A204.1 (cell line): ENCODE measurements around the gene TLE7.
A peak's percentile ranks its signal among the peaks of the same experiment; 100 is the strongest.

Experiments
- FAIRE-seq: peaks from 2 replicates; lab custom pipeline; 2012; peaks lifted over from hg19 to GRCh38; lab: Jason Lieb, UNC

The TLE7 gene

DNA sequence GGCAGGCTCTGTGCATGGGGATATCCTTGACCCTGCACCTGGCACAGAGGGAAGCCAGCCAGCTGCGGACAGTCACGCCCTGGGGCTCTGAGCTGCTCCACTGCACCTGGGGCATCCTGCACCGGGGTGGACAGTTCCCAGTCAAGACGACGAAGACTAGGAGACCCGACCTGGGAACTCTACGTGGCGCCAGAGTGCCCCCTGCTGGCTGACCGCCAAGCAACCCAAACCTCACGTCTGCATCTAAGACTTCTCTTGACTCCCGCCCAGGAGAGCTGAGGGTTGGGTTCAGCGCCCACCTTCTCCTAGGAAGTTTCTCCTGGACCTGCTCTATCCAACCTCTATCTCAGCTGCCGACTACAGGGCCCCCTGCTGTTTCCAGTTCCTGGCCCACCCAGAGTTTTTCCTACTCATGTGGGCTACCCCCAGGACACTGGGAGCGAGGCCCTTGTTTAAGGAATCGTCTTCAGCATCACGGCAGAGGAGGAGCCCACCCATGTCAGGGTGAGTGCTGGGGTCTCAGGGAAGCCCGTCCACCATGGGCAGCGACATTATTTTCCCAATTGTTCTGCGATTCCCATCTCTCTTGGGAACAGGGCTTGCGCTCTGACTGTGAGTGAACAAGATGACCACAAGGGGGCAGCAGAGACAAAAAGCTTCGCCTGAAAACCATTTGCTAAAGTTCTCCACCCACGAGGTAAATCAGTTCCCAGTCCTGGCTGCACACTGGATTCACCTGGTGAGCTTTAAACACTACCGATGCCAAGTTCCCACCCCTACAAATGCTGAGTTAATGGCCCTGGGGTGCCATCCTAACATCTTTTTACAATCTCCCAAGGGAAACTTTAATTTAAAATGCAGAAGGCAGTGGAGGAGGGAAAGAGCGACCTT lies 29.3 kb downstream of the TLE7 start:
- peak; percentile 77 for FAIRE-seq

DNA sequence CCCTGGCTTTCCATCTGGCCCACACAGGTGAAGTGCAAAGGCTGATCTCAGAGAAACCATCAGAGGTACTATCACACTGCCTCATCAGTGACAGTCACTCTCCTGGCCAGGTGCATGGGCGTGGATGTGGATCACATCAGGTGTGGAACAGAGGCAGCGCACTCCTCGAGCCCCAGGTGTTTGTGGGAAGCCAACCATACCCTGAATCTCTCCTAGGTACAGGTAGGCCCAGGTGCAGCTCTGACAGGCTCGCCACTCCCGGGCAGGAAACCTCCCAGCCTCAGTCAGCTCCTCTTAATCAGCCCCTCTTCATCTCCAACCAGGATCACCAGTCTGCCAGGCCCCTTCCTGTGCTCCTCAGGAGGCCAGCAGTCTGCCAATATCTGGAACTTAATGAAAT lies 31.7 kb downstream of the TLE7 start:
- FAIRE-seq, result no peak

DNA sequence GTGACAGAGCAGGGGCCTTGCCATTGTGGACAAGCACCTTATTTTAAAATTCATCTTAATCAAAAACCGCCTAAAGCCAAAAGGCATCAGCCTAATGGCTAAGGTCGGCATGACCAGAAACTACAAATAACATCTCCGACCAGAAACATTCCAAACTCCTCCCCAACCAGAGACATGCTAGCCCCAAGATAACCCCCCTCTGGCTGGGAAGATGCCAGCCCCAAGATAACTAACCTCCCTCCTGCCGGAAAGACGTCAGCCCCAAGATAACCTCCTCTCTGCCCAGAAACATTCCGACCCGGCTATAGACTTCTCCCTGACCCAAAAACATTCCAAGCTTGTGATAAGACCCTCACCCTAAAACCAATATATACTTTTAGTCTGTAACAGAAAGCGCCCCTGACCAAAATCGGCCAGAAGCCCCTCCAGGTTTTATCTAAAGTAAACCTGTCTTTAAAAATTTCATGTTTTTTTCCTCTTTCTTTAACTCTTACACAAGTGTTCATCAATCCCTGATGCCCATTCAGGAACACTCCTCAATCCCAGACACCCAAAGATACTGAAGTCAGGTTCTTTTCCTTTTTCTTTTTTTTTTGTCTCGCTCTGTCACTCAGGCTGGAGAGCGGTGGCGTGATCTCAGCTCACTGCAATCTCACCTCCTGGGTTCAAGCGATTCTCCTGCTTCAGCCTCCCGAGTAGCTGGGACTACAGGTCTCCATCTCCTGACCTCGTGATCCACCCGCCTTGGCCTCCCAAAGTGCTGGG lies 32.7 kb downstream of the TLE7 start:
- FAIRE-seq, result no peak

DNA sequence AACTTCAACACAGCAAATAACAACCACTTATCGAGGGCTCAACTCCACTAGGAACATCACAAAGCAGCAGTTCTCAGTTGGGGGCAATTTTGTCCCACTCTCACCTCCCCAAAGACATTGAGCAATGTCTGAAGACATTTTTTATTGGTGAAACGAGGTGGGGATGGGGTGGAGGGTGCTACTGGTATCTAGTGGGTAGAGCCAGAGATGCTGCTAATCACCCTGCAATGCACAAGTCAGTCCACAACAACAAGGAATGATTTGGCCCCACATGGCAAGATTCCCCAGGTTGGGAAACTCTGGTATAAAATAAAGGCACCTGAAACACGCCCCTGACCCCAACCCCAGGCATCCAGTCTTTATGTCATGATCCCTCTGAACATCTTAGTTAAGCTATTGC lies 33.3 kb downstream of the TLE7 start:
- FAIRE-seq, result no peak

DNA sequence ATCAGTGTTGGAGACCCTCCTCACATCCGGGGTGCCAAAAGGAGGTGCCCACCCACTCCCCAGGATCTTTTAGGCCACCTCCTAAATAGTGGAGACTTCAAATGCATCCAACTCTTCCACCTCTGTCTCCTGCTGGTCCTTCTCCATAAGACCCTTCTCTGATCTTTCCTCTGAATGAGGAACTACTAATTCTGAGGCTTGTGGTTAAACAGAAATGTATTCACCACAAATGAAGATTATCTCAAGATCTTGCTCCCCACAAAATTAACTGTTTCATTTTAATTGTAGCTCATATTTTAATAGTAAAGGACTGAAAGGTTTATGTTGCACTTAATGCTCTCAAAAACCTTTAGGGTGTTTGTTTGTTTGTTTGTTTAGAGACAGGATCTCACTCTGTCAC lies 34.1 kb downstream of the TLE7 start:
- no peak for FAIRE-seq

DNA sequence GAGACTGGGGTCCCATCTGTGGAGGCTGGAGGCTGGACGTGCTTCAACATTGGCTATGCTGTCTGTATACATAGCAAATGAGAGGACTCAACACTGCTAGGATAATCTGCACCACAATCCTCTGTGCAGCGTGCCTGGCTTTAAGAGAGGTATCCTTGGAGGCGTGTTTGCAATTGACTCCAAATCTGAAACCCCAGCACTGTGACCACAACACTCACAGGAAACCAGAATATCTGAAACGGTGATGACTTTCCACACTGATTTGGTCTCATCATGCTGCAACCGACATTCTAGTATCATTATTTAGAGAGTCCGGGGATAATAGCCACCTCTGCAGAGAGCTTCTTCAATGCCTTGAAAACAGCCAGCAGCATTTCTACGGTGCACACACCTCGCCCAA lies 35.1 kb downstream of the TLE7 start:
- FAIRE-seq, result no peak

DNA sequence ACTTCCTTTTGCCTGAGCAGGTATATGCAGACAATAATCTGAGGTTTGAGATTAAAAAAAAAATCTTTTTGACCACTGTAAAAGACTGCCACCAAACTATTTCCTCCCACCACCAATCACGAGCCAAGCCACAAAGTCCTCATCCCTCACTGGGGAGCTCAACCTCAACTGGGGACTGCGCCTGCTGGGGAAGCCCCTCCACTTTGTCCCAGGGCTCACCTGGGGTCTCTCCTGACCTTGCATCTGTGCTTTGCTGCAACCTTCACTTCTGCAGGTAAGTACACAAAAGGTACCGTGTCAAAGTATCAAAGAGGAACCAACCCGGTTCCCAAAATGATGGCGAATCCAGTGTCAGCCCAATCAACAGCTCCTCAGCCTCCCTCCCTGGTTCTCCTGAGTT lies 35.5 kb downstream of the TLE7 start:
- FAIRE-seq, result no peak

DNA sequence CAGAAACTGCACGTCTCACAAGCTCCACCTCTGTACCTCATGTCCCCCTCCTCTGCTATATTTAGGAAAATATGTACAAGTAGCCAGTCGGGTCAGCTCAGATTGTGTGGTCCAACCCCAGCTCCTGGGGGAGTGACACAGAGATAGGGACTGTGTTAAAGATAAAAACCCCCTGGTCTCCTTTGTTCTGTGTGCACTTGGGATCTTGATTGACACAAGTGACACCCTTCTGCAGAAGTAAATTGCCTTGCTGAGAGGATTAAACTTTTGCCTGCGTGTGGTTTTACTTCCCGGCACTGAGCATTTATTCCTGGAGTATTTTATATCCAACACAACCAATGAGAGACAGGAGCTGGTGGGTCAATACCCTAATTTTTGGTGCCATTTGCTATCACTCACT lies 37.5 kb downstream of the TLE7 start:
- no peak for FAIRE-seq

DNA sequence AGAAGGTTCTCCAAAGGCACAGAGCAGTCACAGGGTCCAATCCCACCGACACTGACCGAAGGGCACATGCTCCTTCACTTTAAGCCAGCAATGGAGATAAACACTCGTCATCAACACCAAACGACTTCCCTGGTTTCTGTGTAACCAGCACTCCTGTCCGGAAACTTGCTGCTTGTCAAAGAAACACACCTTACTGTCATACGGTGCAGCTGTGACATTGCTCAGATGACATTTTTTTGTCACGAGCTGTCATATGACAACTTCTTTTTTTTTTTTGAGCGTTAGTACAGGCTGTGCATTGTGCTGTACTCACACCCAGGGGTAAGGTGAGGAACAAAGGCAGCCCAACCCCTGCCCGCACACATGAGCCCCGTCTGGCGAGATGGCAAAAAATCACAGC lies 39.2 kb downstream of the TLE7 start:
- no peak for FAIRE-seq

DNA sequence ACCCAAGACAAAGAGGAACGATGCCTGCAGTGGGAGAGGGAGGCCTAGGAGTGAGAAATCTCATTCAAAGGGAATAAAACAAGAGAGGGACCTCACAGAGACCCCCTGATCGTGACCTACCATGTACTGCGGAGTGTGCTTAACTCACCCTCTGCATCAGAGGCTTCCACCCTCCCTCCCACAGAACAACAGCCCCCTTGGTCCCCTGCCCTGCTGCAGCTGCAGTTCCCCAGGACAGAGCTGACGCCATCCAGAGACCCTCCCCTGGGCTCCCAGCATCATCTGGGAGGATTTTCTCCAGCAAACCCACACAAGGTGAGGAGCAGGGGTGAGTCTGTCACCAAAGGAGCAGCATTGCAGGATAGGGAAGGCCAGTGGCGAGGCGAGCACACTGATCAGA lies 39.8 kb downstream of the TLE7 start:
- no peak for FAIRE-seq

DNA sequence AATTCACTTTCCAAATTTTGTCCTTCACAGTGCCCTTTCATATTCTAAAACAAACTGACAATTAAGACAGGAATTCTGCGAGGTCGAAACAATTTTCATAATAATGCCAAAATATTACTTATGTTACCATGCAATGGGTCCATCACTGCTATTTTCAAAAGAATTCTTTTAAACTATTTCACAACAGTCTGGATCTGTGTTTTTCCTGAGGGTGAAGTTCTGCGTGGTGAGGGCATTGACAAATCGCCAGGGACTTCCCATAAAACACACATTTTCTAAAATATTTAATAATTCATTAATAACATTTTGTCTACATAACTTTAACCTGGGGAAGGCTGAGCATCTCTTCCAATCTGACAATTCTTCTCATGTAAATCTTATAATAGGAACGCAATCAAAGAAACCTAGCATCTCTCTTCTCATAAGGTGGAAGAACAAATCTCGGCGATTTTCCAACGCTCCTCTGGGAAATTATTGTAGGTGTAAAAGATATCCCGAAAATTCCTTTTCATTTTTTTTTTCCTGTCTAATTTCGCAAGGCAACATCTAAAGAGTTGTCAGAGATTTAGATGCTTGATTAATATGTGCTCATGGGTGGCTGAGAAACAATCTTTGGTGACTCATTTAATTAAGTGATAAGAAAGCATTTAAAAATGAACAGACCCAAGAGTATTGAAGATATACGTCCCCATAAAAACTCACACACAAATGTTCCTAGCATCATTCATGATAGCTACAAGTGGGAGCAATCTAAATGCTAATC lies 41.9 kb downstream of the TLE7 start:
- FAIRE-seq, result no peak

DNA sequence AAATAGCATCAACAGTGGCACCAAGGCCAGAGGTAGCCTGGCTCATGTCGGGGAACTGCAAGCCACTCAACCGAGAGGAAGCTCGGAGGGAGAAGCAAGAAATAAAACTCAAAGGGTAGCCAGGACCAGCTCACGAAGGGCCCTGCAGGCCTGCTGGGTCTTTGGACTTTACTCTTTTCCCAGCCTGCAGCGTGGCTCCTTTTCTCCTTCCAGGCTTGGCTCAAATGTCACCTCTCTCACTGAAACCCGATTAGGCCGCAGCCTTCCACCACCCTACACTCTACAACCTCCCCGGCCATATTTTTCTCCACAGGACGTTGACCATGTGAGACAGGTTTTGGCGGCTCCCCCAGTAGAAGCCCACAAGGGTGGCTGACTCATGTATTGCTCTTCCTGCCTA lies 45.3 kb downstream of the TLE7 start:
- FAIRE-seq, result no peak

DNA sequence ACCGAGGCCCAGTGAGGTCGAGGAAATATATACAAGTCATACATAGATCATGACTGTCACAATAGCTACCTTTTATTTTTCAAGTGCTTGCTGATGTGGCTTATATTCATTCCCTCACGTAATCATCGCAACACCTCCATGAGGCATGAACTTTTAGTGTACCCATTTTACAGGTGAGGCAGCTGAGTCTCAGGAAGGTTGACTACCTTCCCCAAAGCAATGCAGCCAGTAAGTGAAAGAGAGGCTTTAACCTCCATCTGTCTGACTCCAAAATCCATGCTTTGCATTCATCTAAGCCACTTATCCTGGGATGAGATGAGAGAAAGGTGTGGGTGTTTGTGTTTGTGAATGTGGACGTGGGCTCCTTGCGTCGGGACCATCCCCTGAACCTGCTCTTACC lies 52.5 kb downstream of the TLE7 start:
- no peak for FAIRE-seq

DNA sequence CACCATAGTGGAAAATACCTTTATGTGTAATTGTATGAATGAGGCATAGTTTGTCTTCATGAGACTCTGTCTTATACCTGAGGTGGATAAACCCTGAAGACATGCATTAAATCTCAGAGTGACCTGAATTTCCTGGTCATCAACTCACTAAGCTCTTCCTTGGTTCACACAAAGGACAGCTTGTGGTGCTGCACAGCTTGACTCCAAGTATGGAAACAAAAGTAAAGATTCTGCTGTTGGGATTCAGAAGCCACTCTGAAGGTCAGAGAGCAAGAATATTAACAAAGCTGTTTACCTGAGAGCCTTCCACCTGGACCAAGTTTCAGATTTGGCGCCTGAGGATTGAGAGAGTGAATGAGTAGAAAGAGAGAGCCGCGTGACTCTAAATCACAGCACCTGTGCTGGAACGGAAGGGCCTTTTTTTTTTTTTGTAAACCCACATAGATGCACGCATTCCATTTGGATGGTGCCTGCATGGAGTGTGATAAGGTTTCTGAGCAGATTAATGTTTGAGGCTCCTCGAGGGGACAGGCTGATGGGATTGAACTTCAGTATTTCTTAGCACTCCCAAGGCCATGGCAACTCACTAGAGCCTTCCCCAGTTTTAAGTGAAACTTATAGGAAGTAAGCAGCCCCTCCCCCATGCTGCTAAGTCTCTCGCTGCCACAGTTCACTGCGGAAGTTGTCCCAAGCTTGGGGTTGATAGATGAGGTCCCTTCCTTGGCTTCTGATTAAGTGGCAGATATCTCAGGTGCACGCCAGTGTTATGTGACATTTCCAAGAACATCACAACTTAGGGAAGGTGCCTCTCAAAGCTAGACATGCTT lies 54.6 kb downstream of the TLE7 start:
- no peak for FAIRE-seq

DNA sequence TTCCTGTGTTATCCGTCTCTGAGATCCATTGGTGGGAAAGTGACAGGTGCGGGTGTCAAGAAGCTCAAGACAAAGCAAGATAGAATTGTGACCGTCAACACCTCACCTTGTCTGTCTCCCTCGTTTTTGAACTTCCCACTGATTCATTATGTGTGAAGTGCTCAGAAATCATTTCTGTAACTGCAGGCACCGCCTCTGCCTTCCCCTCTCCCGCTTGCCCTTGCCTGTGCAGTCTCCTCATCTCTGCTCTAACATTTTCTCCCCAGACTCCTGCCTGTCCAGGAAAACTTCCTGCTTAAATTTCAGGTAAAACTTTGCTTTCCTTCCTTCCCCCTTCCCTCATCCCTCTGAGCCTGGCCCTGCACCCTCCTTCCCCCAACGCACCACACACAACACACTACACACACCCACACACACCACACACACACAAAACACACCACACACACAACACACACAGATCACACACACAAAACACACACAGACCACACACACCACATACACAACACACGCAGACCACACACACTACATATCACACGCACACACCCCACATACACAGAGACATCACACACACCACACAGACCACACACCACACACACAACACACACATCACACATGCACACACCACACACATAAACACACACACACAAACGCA lies 57.7 kb downstream of the TLE7 start:
- FAIRE-seq, result no peak

DNA sequence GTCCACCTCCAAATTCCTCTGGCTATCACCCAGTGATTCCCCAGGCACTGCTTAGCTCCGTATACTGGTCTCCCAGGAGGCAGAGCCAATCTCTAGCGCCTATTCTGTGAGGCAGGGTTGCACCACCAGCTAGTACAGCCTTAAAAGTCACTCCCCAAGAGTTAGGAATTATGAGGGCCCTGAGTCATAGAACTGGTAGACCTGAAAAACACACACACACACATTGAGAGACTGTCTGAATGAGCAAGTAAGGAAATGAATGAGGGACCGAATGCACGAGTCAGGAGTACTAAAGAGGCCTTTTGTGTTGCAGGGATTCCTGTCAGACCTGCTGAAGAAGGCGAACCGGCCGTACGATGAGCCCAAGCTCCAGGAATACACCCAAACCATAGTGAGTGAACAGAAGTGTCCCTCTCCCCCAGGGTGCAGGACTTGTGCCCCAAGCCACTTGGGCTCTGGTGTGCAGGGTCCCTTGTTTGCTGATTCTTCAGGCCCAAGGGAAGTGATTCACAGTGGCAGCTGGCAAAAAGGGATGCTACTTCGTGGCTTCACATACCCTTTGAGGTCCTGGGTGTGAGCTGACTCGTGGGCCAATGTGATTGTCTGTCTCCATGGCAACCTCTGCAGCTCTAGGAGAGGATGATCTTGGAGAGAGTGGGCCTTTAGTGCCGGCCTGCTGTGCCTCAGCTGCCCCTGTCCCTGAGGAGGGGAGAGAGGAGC lies 58.6 kb downstream of the TLE7 start:
- FAIRE-seq, result no peak

DNA sequence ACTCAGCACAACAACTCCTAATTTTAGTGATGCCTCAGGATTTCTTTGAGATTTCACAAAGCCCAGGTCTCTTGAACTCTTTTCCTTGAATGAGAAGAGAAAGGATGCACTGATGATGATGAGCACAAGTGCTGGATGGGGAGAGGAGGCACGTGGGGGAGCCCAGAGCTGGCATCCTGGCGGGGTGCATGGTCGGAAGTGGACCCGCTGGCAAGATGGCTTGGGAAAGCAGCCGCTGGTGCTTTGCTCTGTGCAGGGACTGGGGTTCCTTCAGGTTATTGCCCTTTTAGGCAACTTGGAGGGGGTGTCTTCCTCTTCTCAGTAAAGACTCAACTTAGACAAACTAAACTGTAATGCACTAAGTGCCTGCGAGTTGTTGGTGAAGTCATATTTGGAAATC lies 61.0 kb downstream of the TLE7 start:
- no peak for FAIRE-seq
